Keratinocyte (primary cell): Measurements from ENCODE around the gene SMARCD1.

Experiments used
- EZH2 ChIP-seq: IDR thresholded peaks from one replicate; pipeline ENCODE4 v1.6.1; 2012; ENCODE audit warnings: inconsistent platforms, mild to moderate bottlenecking, low read length, moderate library complexity
- TF ChIP-seq, protein P1 (sequence below), 3 experiments: IDR thresholded peaks in 1 of 3; conservative IDR thresholded peaks in 1 of 3; optimal IDR thresholded peaks in 1 of 3; 2 replicates in 2 of 3; 3 replicates in 1 of 3; pipeline versions ENCODE3 to v1.5.1; 2011; ENCODE audit warnings: low read length in 3 of 3, mild to moderate bottlenecking in 3 of 3, moderate library complexity in 2 of 3, control low read depth in 1 of 3, inconsistent platforms in 1 of 3; ENCODE audit not compliant: insufficient read depth in 2 of 3; ENCODE audit errors: extremely low read depth in 1 of 3

DNA sequence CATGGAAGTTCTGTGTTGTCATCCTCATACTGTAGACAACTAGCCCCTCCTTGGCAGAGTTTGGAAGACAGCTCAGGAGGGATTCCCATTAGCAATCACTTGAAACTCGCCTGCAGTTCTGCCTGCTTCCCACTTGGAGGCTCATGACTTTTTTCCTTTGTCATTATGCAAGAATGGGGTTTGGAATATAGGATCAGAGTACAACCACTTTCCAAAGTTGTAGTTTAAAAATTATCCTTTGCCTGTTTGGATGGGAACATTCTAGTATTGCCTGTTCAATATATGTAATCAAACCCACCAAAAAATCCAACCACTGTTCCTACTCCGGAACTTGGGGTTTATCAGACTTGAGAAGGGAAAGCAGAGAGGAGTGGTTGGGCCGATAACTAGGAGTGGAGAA lies 16.5 kb downstream of the SMARCD1 start:
- TF ChIP-seq, protein P1, sequence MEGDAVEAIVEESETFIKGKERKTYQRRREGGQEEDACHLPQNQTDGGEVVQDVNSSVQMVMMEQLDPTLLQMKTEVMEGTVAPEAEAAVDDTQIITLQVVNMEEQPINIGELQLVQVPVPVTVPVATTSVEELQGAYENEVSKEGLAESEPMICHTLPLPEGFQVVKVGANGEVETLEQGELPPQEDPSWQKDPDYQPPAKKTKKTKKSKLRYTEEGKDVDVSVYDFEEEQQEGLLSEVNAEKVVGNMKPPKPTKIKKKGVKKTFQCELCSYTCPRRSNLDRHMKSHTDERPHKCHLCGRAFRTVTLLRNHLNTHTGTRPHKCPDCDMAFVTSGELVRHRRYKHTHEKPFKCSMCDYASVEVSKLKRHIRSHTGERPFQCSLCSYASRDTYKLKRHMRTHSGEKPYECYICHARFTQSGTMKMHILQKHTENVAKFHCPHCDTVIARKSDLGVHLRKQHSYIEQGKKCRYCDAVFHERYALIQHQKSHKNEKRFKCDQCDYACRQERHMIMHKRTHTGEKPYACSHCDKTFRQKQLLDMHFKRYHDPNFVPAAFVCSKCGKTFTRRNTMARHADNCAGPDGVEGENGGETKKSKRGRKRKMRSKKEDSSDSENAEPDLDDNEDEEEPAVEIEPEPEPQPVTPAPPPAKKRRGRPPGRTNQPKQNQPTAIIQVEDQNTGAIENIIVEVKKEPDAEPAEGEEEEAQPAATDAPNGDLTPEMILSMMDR (optimal IDR thresholded peaks at IDR 0.05 in 1 of 3, IDR thresholded peaks at IDR 0.05 in 1 of 3, conservative IDR thresholded peaks at IDR 0.05 in 1 of 3; ENCODE audit: extremely low read depth in 1 of 3, insufficient read depth in 2 of 3, low read length in 3 of 3): peak; percentile 33 to 47 (median 47)
- no peak for TF ChIP-seq EZH2
